H1 (cell line): ENCODE results near the gene TPBGL. TPM values are rescaled to one million over a fixed set of nuclear protein-coding genes. Genes with fewer than 3 reads are reported as not detected.

Experiments used
- CTCF ChIA-PET: fragments of 300-600 bp; sonication (Branson Sonifier 250); formaldehyde crosslinking; loops from one replicate; lab custom pipeline; 2021; ENCODE audit not compliant: partially characterized antibody; lab: Charles Lee
- POLR2A ChIA-PET: fragments of 300-600 bp; sonication (Branson Sonifier 250); formaldehyde crosslinking; loops from one replicate; lab custom pipeline; 2021; ENCODE audit warnings: inconsistent platforms; ENCODE audit not compliant: partially characterized antibody; lab: Charles Lee
- DNase-seq, 2 experiments: peaks; one replicate each; pipeline versions ENCODE4 v3.0.0 to v3.0.0-alpha.2; 2010 to 2022; ENCODE audit warnings: low spot score in 2 of 2, low read depth in 1 of 2, mixed read lengths in 1 of 2
- FAIRE-seq: peaks from 2 replicates; lab custom pipeline; 2011; peaks lifted over from hg19 to GRCh38; lab: Jason Lieb, UNC
- H2AFZ ChIP-seq: 2 replicates; pipeline ENCODE4 v1.8.1; 2012; ENCODE audit warnings: low read length, inconsistent platforms
- H2AK5ac ChIP-seq: 2 replicates; pipeline ENCODE4 v1.6.1; 2013; ENCODE audit warnings: low read depth, low read length
- H2BK120ac ChIP-seq: replicated peaks from 2 replicates; pipeline ENCODE3; 2013; ENCODE audit warnings: low read depth, low read length, inconsistent platforms
- H2BK12ac ChIP-seq: 2 replicates; pipeline ENCODE4 v1.6.1; 2013; ENCODE audit warnings: low read depth, low read length
- H2BK15ac ChIP-seq: 2 replicates; pipeline ENCODE4 v1.6.1; 2013; ENCODE audit warnings: low read length
- H2BK20ac ChIP-seq: 2 replicates; pipeline ENCODE4 v1.6.1; 2013; ENCODE audit warnings: low read length
- H2BK5ac ChIP-seq: 2 replicates; pipeline ENCODE4 v1.6.1; 2013; ENCODE audit warnings: low read depth, low read length
- H3K14ac ChIP-seq: 2 replicates; pipeline ENCODE4 v1.6.1; 2013; ENCODE audit warnings: inconsistent platforms; ENCODE audit not compliant: insufficient read length
- H3K18ac ChIP-seq: 2 replicates; pipeline ENCODE4 v1.6.1; 2013; ENCODE audit warnings: low read length; ENCODE audit errors: extremely low read depth
- H3K23ac ChIP-seq: 2 replicates; pipeline ENCODE4 v1.6.1; 2013; ENCODE audit warnings: inconsistent platforms; ENCODE audit not compliant: insufficient read length
- H3K23me2 ChIP-seq: 2 replicates; pipeline ENCODE4 v1.6.1; 2013; ENCODE audit warnings: low read depth, low read length
- H3K27ac ChIP-seq: 2 replicates; pipeline ENCODE4 v1.6.1; 2011; ENCODE audit warnings: low read depth, low read length, inconsistent platforms
- H3K27me3 ChIP-seq, 4 experiments: replicated peaks in 1 of 4; 1 replicate in 1 of 4; 2 replicates in 3 of 4; pipeline versions ENCODE4 v1.6.1 to v1.8.1; 2011 to 2013; ENCODE audit warnings: low read length in 3 of 4, mild to moderate bottlenecking in 3 of 4, inconsistent platforms in 2 of 4, mixed read lengths in 2 of 4, moderate library complexity in 1 of 4; ENCODE audit not compliant: control insufficient read depth in 3 of 4, insufficient read depth in 3 of 4; ENCODE audit errors: extremely low read depth in 1 of 4
- H3K36me3 ChIP-seq, 4 experiments: 2 replicates each; pipeline versions ENCODE4 v1.6.1 to v1.8.1; 2011 to 2013; ENCODE audit warnings: mild to moderate bottlenecking in 4 of 4, low read length in 3 of 4, moderate library complexity in 2 of 4, control low read depth in 1 of 4, inconsistent platforms in 1 of 4; ENCODE audit not compliant: insufficient read depth in 4 of 4, control insufficient read depth in 2 of 4
- H3K4ac ChIP-seq: replicated peaks from 2 replicates; pipeline ENCODE3; 2013; ENCODE audit warnings: low read length, low read depth, mixed read lengths, inconsistent platforms; ENCODE audit not compliant: insufficient read length
- H3K4me1 ChIP-seq, 4 experiments: replicated peaks in 1 of 4; 1 replicate in 1 of 4; 2 replicates in 3 of 4; pipeline versions ENCODE4 v1.6.1 to v1.8.1; 2011 to 2013; ENCODE audit warnings: low read length in 3 of 4, inconsistent platforms in 2 of 4, mixed read lengths in 1 of 4; ENCODE audit not compliant: insufficient read depth in 4 of 4, control insufficient read depth in 3 of 4
- H3K4me2 ChIP-seq, 2 experiments: 2 replicates each; pipeline versions ENCODE4 v1.6.1 to v1.8.1; 2011 to 2013; ENCODE audit warnings: low read depth in 2 of 2, low read length in 2 of 2, control low read depth in 1 of 2, inconsistent platforms in 1 of 2, mild to moderate bottlenecking in 1 of 2; ENCODE audit not compliant: insufficient read depth in 1 of 2
- H3K4me3 ChIP-seq, 4 experiments: fragments of 200-600, 300-600 bp in 1 of 4; sonication (generic), shearing (Covaris generic), sonication (Bioruptor Twin) in 1 of 4; 2 replicates each; pipeline versions ENCODE4 v1.5.1 to v1.8.1; 2011 to 2016; ENCODE audit warnings: low read length in 4 of 4, low read depth in 3 of 4, control low read depth in 2 of 4, inconsistent platforms in 2 of 4, mild to moderate bottlenecking in 2 of 4, mixed read lengths in 1 of 4, moderate library complexity in 1 of 4; ENCODE audit not compliant: insufficient read depth in 2 of 4; ENCODE audit errors: extremely low read depth in 1 of 4
- H3K56ac ChIP-seq: replicated peaks from 2 replicates; pipeline ENCODE3; 2013; ENCODE audit warnings: low read depth, mild to moderate bottlenecking, mixed read lengths, low read length, inconsistent platforms; ENCODE audit not compliant: insufficient read length
- H3K79me1 ChIP-seq: 2 replicates; pipeline ENCODE4 v1.6.1; 2013; ENCODE audit warnings: low read depth, low read length, control low read depth
- H3K79me2 ChIP-seq, 2 experiments: 2 replicates each; pipeline versions ENCODE4 v1.6.1 to v1.8.1; 2012 to 2013; ENCODE audit warnings: low read length in 2 of 2, mild to moderate bottlenecking in 2 of 2, inconsistent platforms in 1 of 2; ENCODE audit not compliant: insufficient read depth in 2 of 2, control insufficient read depth in 1 of 2
- H3K9ac ChIP-seq, 4 experiments: replicated peaks in 1 of 4; 1 replicate in 1 of 4; 2 replicates in 3 of 4; pipeline versions ENCODE4 v1.6.1 to v1.8.1; 2011 to 2013; ENCODE audit warnings: low read depth in 3 of 4, low read length in 3 of 4, control low read depth in 2 of 4, mild to moderate bottlenecking in 2 of 4, moderate library complexity in 2 of 4, inconsistent platforms in 1 of 4; ENCODE audit errors: extremely low read depth in 1 of 4
- H3K9me3 ChIP-seq, 2 experiments: 2 replicates each; pipeline versions ENCODE4 v1.6.1 to v1.8.1; 2012 to 2013; ENCODE audit warnings: mild to moderate bottlenecking in 2 of 2, moderate library complexity in 2 of 2, control low read depth in 1 of 2, inconsistent platforms in 1 of 2, low read depth in 1 of 2, low read length in 1 of 2, mixed read lengths in 1 of 2; ENCODE audit not compliant: insufficient read depth in 2 of 2
- H4K20me1 ChIP-seq, 2 experiments: replicated peaks in 1 of 2; 2 replicates each; pipeline versions ENCODE3 to v1.8.1; 2011 to 2013; ENCODE audit warnings: inconsistent platforms in 2 of 2, low read length in 2 of 2, mild to moderate bottlenecking in 1 of 2; ENCODE audit not compliant: insufficient read depth in 2 of 2, control insufficient read depth in 1 of 2
- H4K5ac ChIP-seq: 2 replicates; pipeline ENCODE4 v1.6.1; 2013; ENCODE audit warnings: low read length, low read depth, mixed read lengths, inconsistent platforms; ENCODE audit not compliant: insufficient read length
- H4K8ac ChIP-seq: 2 replicates; pipeline ENCODE4 v1.8.0; 2013; ENCODE audit warnings: mild to moderate bottlenecking, moderate library complexity, low read length, inconsistent platforms; ENCODE audit not compliant: insufficient read depth; ENCODE audit errors: extremely low read depth
- H4K91ac ChIP-seq: replicated peaks from 2 replicates; pipeline ENCODE3; 2013; ENCODE audit warnings: low read length, mixed read lengths, inconsistent platforms; ENCODE audit not compliant: insufficient read length
- WGBS, 2 experiments: shearing (Covaris generic) in 1 of 2; methylation state at CpG; one replicate each; pipeline versions ENCODE4 v1.1.6 to v1.1.7; 2013 to 2015; ENCODE audit warnings: low lambda C conversion rate in 2 of 2, mixed read lengths in 2 of 2, inconsistent platforms in 1 of 2, low coverage in 1 of 2, missing lambda C conversion rate in 1 of 2; ENCODE audit not compliant: insufficient replicate concordance in 2 of 2, insufficient coverage in 1 of 2, insufficient read length in 1 of 2; ENCODE audit errors: extremely low coverage in 1 of 2, missing lambda C conversion rate in 1 of 2; 5-methylcytosine and 5-hydroxymethylcytosine counted together
- polyA plus RNA-seq, 7 experiments: library from polyadenylated mRNA; depleted of rRNA in 3 of 7; stranded (reverse) in 5 of 7; unstranded in 2 of 7; fragments of >200 nt in 5 of 7; fragments of 200-250 nt in 2 of 7; gene quantifications; 1 replicate in 5 of 7; 2 replicates in 1 of 7; 4 replicates in 1 of 7; pipeline versions ENCODE4 v1.2.1 to v1.2.3, GENCODE V29; 2011 to 2013; ENCODE audit warnings: missing spikeins in 2 of 7, mixed read lengths in 2 of 7
- total RNA-seq: library from RNA; stranded (reverse); fragmentation: NEBNext Ultra II Directional; extraction: Animal tissue kit (Norgen Biotek cat#: 25700); gene quantifications from 2 replicates; pipeline ENCODE4 v1.2.1, GENCODE V29; 2021
- TF ChIP-seq, protein P1 (sequence below): IDR thresholded peaks from 2 replicates; pipeline ENCODE4 v1.6.1; 2012; ENCODE audit warnings: inconsistent platforms

The TPBGL gene
- total and polyA plus RNA-seq, 2 of the 8 experiments (the other 6 are each of a cell fraction or from before 2014, with no cell fraction given) = 0.26 to 0.37 TPM

DNA sequence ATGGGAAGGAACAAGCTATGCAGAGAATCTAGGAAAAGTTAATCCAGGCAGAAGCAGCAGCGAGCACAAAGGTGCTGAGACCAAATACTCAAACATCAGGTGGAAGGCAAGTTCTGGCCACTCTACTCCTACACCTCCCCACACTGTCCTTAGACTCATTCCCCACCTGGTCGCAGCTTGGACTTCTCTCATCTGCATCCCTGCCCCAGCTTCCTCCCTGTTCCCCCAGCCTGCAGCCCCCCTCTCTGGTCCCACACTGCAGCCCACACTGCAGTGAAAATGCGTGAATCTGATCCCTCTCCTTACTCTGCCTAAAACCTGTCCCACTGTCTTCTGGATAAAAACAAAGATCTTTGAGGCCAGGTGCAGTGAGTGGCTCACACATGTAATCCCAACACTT is 9.1 kb downstream of the TPBGL start:
- Histone ChIP-seq H4K8ac (no peak overlapping the region), H2BK15ac (no peak overlapping the region), H3K4me3 (no peak overlapping the region), H3K9ac (no peak overlapping the region), H3K36me3 (no peaks in the 10 kb centered on the region), H3K27me3 (no peaks in the 10 kb centered on the region), H3K14ac (no peak overlapping the region), H2AK5ac (no peak overlapping the region), H2BK20ac (no peak overlapping the region), H2AFZ (no peak overlapping the region), H3K4ac (no peak overlapping the region), H3K18ac (no peak overlapping the region), H2BK12ac (0 out of 2 replicates have a peak overlapping the region, but pooled peaks have one; percentile 20), H3K4me2 (no peak overlapping the region), H3K79me1 (no peaks in the 10 kb centered on the region), H3K4me1 (no peaks in the 10 kb centered on the region), H4K91ac (no peak overlapping the region), H3K23me2 (no peaks in the 10 kb centered on the region), H3K27ac (no peak overlapping the region), H3K23ac (no peak overlapping the region), H4K5ac (no peak overlapping the region), H2BK5ac (no peak overlapping the region), H4K20me1 (no peaks in the 10 kb centered on the region), H3K79me2 (no peaks in the 10 kb centered on the region), H2BK120ac (no peak overlapping the region), H3K56ac (no peak overlapping the region), H3K9me3 (0 out of 4 replicates have a peak, but pooled peaks cover 6% of the 10 kb centered on the region in 2 experiments)
- TF ChIP-seq, protein P1, sequence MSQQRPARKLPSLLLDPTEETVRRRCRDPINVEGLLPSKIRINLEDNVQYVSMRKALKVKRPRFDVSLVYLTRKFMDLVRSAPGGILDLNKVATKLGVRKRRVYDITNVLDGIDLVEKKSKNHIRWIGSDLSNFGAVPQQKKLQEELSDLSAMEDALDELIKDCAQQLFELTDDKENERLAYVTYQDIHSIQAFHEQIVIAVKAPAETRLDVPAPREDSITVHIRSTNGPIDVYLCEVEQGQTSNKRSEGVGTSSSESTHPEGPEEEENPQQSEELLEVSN = no peak
- POLR2A ChIA-PET = interaction anchor here (0.8 kb wide), 1 partner anchor 12 kb away, joined by 4 read pairs; no protein-coding TSS in a partner anchor
- WGBS, 2 experiments = 79% methylated on average over 3 of the region's 3 CpGs; no CpG with 5 or more reads in 1 of the 2 experiments
- FAIRE-seq (no peak), DNase-seq (no peak)
- CTCF ChIA-PET = interaction anchor here (0.6 to 34.9 kb wide), 24 partner anchors 14 to 1238 kb away, joined by 3 to 952 read pairs (median 4); partner anchors contain the start of genes SLCO2B1 and TPBGL
